GM19397 (cell line): Measurements from ENCODE around the gene SP140.

Experiments
- ATAC-seq: cut with Tn5 transposase; IDR thresholded peaks from one replicate; pipeline ENCODE4 v1.9.1; 2021; ENCODE audit warnings: mild to moderate bottlenecking, moderate library complexity; ENCODE audit not compliant: unreplicated experiment

The SP140 gene

GRCh38 chr2:230360028-230360427 lies 134.5 kb downstream of the SP140 start:
- no peak for ATAC-seq

- no peak for ATAC-seq
These were observed 136.6 kb downstream of the SP140 start for GRCh38 chr2:230362030-230362691.
